AG20443 (cell line): ENCODE measurements around the gene CDH10.

Source experiments
- DNase-seq: peaks from one replicate; pipeline ENCODE4 v3.0.0; 2012; ENCODE audit warnings: low spot score, mixed read lengths

CDH10 gene

DNA sequence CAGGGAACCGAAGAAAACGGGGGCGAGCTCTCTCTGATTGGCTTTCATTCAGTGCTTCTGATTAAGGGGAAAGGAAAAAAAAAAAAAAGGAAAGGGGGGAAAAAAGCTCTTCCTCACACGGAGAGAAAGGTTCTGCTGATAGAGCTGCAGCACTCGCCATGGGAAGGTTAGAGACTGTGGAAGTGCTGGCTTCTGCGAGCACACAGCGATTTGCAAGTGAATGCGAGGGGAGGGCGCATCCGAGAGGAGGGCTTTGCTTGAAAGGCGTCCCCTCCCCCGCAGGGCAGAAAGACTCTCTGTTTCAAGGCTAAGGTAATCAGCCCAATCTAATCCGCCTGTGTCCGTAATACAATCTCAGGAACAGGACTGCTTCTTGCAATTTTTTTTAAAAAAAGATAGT is at the start of gene CDH10:
CDH10 (minus strand) TSS at position 218 of the 400 bp plus-strand sequence. CDS start 51,488 bp downstream, outside the sequence.
- DNase-seq = peak; percentile 13

DNA sequence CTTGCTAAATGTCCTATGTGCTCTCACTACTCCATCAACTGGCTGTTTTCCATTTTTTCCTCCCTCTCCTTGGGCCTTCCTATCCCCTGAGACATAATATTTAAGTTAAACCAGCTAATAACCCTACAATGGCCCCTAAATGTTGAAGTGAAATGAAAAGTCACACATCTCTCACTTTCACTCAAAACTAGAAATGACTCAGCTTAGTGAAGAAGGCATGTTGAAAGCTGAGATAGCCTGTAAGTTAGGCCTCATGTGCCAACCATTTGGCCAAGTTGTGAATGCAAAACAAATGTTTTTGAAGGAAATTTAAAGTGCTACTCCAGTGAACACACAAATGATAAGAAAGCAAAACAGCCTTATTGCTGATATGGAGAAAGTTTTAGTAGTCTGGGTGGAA is 48.8 kb upstream of the CDH10 start:
- DNase-seq = no peak

DNA sequence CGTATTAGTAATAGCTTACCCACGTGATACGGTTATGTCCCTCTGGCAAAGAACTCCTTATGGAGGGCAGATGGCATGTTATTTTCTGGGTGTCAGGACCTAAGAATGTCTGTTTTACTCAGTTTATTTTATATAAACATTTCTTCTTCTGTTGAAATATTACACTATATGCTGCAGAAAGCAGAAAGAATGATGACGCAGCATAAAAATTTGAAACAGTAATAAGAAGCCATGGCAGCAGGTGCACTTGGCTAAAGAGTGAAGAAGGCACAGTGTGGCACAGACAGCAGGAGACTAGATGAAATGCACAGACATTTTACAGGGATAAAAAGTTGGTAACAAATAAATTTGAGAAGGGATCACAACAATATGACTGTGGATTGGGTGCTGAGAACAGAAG is 46.3 kb upstream of the CDH10 start:
- DNase-seq = no peak

DNA sequence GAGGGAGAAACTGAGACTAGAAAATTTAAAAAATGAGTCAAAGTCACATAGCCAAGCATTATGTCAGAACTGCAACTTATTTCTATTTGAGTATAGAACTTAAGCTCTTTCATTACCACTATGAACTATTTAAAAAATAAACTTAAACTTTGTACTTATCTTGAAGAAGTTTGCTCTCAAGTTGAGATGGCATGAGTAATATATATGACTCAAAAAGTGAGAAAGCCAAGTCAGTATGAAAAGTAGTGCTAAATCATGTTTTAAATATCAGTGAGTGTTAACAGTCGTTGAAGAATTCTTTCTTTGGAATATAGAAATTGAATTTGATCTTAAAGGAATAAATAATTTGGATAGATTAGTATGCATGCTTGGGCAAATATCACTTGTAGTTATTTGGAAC is 36.3 kb upstream of the CDH10 start:
- DNase-seq = no peak

DNA sequence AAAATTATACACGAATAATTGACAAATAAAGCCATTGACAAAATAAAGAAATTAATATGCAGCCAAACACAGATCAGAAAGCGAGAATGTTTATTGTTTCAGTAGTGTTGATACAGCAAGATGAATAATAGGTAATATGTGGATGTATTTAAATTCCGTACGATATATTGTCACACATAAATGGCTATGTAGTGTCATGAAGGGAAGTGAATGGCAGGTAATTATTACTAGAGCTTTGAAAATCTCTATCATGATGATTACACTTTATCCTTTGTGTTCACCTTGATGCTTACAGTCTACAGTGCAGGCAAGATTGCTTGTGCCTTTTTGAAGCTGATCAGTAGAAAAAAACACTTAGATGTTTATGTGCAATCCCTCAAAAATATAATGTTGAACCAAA is 23.3 kb upstream of the CDH10 start:
- no peak for DNase-seq

DNA sequence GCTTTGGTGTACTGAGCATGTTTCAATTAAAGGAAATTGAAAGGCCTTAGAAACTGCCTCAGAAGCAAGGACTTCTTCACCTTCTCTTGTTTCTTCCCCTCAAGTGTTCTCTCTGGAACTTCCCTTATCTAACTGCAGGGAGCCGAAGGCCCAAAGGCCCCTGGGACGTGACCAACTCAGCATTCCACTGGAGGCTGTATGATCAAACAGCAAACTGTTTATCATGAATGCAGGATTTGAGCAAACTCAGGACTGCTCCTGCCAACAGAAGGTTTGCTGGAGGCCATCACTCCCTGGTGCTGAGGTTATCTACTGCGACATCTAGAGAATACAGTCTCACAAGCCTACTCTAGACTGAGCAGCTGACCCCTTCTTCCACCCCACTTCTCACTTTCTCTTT is 4.8 kb upstream of the CDH10 start:
- no peak for DNase-seq

DNA sequence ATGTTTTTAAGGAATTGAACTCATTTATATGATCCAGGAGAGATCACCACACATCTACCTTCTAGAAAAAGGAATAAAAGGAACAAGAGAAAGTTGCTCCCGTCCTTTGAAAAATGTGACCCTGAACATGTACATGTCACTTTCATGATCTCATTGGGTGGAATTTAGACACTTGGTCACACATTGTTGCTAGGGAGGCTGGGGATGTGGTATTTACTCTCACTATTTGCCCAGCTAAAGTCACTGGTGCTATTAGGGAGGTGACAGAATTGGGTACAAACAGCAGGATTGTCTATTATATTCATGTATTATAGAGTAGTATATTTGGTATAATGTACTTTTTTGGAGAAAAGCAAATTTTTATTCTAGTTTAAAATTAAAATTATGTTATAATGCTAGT is 2.1 kb upstream of the CDH10 start:
- no peak for DNase-seq

DNA sequence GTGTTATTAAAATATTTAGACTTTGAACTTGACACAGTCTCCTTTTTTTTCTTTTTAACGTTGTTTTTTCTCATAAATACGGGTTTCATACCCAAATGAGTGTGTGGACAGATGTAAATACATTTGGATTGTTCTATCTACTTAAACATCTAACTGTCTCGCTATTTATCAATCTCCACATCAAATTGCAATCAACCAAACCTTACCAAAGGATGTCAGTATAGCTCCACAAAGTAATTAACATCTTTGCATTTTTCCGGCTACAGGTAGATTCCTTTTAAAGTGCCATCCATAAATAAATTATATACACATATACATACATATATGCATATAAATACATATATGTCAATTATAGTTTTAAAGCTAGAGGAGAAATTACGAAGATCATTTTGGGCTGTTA is 705 bp upstream of the CDH10 start:
- no peak for DNase-seq

DNA sequence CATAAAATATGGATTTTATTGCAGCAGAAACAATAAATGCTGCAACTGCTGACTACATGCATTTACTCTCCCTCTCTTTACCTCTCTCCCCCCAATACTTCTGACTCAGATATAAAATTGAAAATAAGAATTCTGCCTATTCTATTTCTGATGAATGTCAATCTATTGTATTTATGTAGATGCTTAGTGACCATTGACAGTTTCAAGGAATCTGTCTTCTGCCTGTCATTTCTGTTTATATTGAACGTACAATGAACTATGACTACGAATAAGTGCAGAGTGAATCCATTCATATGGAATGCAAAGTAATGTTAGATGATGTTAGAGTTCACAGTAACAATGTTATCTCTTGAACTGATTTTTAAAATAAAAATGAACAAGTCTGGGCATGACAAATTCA is 898 bp downstream of the CDH10 start:
- no peak for DNase-seq

DNA sequence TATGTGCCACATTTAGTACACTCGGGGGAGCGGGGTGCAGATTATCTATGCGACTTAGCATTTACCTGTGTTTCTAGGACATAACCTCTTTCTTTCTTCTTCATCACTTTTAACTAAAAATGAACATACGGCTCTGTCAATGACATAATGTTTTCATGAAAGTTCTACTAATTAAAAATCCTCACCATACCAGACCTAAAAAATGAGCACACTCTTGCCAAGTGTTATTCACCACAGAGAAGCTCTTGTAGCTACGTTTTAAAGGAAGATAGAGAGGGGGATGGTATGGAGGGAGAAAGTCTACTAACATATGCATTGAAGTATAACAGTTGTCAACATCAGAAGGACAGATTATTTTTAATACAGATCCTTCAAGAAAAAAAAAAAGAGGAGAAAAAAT is 1.6 kb downstream of the CDH10 start:
- DNase-seq = no peak

DNA sequence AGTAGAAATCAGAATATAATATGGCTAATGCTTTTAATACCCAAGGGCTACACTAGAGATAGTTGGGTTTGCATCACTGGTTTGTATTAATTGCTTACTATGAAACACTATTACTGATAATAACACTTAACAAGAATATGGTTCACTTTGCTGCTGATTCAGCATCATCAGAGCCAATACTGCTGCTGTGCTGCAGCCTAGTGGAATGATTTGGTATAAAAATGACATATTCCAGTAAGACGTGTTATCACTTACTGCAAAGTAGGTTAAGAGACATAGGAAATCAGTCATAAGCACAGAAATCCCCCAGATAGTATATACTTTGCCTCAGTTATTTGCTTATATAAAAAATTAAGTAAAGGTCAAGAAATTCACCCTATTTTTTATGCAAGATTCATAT is 2.8 kb downstream of the CDH10 start:
- DNase-seq = peak; percentile 10

DNA sequence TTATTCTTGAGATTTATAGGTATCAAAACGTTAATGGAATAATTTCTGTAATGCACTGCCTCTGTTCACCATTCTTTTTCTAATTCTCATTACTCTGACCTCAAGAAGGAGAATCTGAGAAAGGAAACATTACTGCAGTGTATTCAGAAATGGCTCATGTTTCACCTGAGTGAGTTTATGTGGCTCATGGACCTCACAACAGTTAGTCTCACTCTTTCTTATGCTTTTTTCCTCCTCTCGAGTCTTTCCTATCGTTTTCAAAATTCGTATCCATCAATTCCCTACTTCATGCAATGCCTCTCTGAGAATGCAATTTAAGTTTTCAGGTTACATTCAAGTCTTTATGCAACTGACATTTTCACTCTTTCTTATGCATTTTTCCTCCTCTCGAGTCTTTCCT is 9.6 kb downstream of the CDH10 start:
- no peak for DNase-seq

DNA sequence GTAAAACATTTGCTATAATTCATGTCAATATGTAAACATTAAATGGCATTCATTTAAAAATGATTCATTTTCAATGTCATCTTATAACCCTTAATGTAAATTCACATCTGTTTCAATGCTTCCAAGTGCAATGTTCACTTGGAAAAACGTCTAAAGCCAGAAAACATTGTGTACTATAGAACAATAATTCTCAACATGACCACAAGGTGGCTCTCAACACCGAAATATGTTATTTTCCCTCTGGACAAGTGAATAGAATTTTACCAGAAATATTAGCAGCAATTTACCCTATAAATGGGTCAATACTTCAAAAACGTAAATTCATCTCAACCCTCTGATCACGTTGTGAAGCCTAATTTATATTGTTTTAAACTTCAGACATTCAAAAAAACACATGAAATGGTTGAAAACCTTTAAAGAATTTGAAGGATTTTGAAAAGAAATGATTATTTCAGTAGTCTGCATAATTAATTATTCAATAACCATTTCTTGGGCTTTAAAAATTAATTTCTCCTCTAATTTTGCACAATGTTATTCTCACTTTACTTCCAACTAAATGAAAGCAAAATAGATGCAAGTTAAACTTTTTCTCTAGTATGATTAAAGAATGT is 11.0 kb downstream of the CDH10 start:
- DNase-seq = peak; percentile 15

DNA sequence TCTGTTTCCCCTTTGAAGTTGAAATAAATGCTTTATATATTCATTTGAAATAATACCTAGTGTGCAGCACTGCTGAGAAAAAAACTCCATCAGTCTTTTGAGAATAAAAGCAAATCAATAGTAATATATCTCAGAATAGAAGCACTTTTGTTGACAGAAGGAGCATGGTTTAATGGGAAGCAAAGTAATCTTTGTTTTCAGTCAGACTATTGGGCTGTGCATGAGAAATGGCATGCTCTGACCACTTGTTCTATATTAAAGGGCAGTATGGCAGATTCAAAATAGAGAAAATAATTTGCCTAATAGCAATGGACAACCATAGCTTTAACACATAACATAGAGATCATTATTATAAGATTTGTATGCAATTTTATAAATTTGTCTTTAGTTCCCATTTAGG is 12.4 kb downstream of the CDH10 start:
- DNase-seq = no peak

DNA sequence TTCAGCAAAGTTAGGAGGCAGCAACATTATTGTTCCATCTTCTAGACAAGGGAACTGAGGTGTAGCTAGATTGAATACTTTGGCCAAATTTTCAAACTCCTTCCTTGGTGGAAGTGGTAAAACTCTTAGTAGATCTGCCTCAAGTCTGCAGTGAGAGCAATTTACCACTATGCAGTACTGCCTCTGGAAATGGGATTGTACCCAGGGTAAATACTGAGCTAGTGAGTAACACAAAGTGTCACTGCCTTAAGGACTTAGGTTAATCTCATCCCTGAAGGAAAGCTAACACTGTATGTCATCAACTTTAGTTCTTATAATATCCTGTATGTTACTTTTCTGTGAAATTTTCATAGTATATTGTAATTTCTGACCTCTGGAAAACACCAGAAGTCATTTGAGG is 13.9 kb downstream of the CDH10 start:
- no peak for DNase-seq

DNA sequence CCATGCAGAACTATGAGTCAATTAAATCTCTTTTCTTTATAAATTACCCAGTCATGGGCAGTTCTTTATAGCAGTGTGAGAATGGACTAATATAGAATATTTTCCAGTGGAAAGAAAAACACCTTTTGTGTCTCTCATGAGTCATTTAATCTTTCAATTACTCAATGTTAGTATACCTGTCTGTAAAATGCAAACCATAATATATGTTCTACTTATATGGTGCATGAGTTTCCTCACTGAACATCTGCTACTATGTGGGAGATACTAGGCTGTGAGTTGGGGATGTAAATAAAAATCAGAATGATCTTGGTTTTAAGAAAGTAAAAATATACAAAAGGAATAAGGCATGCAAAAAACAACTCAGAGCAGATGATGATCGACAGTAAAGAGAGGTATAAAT is 15.0 kb downstream of the CDH10 start:
- DNase-seq = no peak

DNA sequence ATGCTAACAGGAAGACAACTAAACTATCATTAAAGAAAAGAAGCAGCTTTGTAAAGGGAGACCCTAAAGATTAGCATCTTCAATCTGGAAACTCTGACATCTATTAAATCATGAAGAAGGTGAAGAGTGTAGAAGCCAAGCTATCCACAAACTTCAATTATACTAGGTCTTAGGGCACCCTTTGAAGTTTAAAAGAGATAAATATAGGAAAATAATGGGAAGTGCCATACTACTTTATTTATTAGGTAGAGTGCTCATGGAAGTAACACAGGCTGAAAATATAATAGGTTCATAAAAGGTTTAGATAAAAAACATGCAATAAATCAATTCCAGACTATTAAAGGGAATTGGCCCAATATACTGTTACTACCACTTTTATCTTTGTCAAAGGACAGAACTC is 19.9 kb downstream of the CDH10 start:
- no peak for DNase-seq

DNA sequence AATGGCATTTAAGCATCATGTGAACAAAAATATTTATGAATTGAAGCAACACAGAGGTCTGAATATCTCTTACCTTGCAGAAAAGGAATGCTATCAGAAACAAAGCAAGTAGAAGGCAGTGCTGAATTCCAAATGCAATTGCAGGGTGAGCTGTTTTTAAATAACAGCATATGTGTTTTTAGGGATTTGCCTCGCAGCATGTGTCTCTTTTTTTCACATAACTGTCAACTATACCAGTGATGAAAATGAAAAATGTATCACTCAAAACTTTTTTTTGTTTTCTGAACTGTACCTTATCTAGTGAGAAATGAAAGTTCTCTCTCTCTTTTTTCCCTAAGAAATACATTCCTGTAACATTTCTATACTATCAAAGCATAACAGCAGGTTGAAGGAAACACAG is 21.2 kb downstream of the CDH10 start:
- no peak for DNase-seq

DNA sequence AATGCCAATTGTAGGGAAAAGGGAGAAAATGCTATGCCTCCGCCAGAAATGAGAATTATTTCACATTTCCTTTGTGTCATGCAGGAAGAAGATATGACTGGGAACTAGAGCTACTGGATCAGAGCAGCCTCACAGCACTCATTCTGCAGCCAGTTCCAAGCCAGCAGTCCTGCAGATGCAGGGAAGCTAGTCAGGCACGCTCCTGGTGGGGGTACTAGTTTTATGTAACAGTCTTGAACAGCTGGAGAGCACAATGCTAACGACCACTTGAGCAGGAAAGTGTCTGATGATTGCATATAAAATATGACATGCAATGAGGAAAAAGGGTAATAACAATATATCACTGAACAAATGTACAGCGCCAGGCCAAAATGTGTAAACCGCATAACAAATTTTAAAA is 21.7 kb downstream of the CDH10 start:
- no peak for DNase-seq

DNA sequence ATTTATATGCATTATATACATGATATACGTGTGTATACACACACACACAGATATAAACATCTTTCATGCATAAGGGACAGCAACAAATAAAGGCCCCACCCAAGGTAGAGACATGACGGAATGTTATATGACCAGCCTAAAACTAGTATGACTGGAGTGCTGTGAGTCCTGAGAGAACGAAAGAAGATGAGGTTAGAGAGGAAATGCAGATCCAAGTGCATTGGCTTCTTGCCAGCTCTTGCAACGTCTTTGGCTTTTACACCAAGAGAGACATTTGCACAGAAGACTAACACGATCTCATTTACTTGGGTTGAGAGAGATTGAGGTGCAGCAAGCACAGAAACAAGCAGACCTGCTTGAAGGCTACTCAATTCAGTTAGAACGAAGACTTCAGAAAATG is 23.0 kb downstream of the CDH10 start:
- DNase-seq = no peak

DNA sequence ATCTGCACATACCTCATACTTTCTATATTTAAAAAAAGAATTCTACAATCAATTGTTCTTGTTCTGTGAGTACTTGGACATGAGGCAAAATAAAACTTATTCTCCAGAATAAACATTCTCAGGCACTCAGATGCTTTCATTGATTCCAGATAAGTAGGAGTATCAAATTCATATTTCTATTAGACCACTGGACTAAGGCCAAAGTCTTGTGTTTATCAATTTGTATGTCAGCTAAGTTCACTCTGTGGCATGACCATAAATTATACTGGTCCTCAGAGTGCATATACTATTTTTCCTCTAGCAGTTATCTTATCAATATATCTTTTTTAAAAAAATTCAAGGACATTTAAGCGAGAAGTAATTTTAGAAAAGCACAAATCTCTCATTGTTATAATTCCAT is 28.2 kb downstream of the CDH10 start:
- DNase-seq = no peak

DNA sequence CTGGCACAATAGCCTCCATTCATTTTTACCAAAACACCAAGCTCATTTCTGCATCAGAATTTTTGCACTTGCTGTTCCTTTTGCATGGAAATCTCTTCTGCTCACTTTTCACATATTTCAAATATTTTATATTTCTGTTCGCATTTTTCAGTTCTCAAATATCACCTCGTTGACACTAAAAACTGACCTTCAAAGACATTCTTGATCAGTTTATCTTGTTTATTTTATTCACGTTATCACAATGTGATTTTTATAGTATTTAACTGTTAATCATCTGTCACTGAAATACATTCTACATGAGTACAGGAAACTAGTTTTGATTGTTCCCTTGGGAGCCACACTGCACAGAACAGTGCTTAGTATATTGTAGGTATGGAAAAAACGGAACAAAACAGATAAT is 29.6 kb downstream of the CDH10 start:
- no peak for DNase-seq

DNA sequence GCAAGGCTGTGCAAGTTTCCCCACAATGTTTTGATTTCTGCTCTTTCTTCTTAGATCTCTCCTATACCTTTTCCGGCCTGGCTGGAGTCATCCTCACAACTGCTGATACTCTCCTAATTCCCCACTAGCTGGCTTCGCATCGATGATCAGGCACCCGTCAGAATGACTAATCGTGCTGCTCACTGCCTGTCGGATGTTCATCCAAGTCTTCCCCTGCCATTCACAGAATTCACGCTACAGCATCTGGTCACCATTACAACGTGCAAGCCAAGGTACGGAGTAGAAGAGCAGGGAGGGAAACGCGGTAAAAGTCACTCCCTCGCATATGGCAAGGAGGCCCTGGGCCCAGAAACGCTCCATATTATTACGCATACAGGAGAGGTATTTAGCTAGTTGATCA is 35.1 kb downstream of the CDH10 start:
- no peak for DNase-seq

DNA sequence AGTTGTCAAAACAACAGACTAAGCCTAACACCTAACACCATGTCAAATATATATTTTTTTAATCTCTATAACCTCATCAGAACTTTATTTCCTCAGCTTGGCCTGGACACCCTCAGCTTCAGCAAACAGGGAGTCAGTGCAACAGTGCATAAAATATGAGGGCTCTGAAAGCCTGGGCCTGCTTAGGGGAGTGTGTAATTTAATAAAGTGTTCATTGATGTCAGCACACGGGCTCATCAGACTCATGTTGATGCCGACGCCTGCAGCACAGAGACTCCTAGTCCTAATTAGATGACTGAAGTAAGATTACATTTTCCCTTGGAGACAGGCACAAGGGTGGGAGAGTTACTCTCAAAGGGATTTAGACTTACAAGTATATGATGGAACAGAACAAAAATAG is 37.8 kb downstream of the CDH10 start:
- no peak for DNase-seq

DNA sequence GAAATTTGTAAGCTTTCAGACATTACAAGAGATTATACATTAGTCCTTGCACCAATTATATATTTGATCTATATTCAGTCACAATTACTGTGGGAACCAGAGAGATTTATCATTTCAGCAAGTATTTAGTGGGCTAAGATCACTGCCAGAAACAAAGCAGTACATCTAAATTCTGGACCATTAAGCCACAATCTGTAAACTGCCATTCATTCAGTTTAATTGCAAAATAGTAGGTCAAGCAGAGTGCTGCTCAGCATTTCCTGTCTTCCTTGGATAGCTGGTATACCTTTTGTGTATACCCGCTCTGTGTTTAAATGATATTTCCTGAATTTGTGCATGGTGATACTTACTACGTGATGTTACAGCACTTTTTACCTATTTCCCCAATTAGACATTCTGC is 42.6 kb downstream of the CDH10 start:
- DNase-seq = no peak
